Lung (tissue), 12 donors: ENCODE results near the gene LIPH. TPM values are rescaled to one million over a fixed set of nuclear protein-coding genes. Genes with fewer than 3 reads are reported as not detected.

Experiments
- ATAC-seq: fragments of 200-7000 bp; cut with Tn5 transposase; one replicate; pipeline ENCODE4 v1.9.1; 2020; ENCODE audit warnings: moderate number of reproducible peaks; ENCODE audit not compliant: insufficient read depth, low FRiP score
- DNase-seq, 3 donors: peaks; one replicate each; pipeline ENCODE4 v3.0.0-alpha.2; 2013 to 2017
- H3K27ac ChIP-seq, 2 donors: one replicate each; pipeline ENCODE4 v1.5.1; 2013; ENCODE audit warnings: mild to moderate bottlenecking in 2 of 2, moderate library complexity in 2 of 2, control low read depth in 1 of 2, inconsistent platforms in 1 of 2, low read depth in 1 of 2, low read length in 1 of 2
- H3K27me3 ChIP-seq, 3 donors: one replicate each; pipeline ENCODE4 v1.5.1; 2013; ENCODE audit warnings: low read length in 2 of 3; ENCODE audit not compliant: control insufficient read depth in 3 of 3, insufficient read depth in 3 of 3
- H3K36me3 ChIP-seq, 4 donors: one replicate each; pipeline ENCODE4 v1.5.1; 2013; ENCODE audit warnings: low read length in 4 of 4, mild to moderate bottlenecking in 1 of 4, moderate library complexity in 1 of 4; ENCODE audit not compliant: control insufficient read depth in 4 of 4, insufficient read depth in 4 of 4
- H3K4me1 ChIP-seq, 5 donors: one replicate each; pipeline ENCODE4 v1.5.1; 2013; ENCODE audit warnings: low read length in 5 of 5, mild to moderate bottlenecking in 2 of 5, moderate library complexity in 1 of 5; ENCODE audit not compliant: control insufficient read depth in 5 of 5, insufficient read depth in 5 of 5
- H3K4me3 ChIP-seq: one replicate; pipeline ENCODE4 v1.5.1; 2013; ENCODE audit warnings: mild to moderate bottlenecking, control low read depth, moderate library complexity
- H3K9ac ChIP-seq, 2 donors: one replicate each; pipeline ENCODE4 v1.5.1; 2013; ENCODE audit warnings: low read length in 2 of 2, control low read depth in 1 of 2; ENCODE audit not compliant: insufficient read depth in 1 of 2
- H3K9me3 ChIP-seq, 4 donors: one replicate each; pipeline ENCODE4 v1.5.1; 2013; ENCODE audit warnings: low read length in 3 of 4, mild to moderate bottlenecking in 1 of 4, moderate library complexity in 1 of 4; ENCODE audit not compliant: control insufficient read depth in 4 of 4, insufficient read depth in 3 of 4
- WGBS, 2 donors: extraction: QIAGEN DNeasy Blood & Tissue Kit; methylation state at CpG; one replicate each; pipeline ENCODE4 v1.1.7; 2013; 5-methylcytosine and 5-hydroxymethylcytosine counted together
- polyA plus RNA-seq, 2 donors: library from polyadenylated mRNA; stranded (reverse); fragments of 200-250 nt; gene quantifications; one replicate each; pipeline ENCODE4 v1.2.1, GENCODE V29; 2013
- total RNA-seq, 2 donors: library from RNA; depleted of rRNA in 1 of 2; stranded (reverse); fragments of >200 nt in 1 of 2; gene quantifications; one replicate each; pipeline ENCODE4 v1.2.1, GENCODE V29; 2014 to 2021
- TF ChIP-seq, protein P1 (sequence below): IDR thresholded peaks from 2 replicates; pipeline ENCODE4 v1.5.1; 2012; ENCODE audit warnings: mild to moderate bottlenecking; ENCODE audit errors: control extremely low read depth, extremely low read depth
- donor health status: control.
- donor health status: control.
- donor health status: Bipolar disorder and iron deficiency.
- donor health status: healthy.
- donor health status: DM: yes; HTN: yes; CAD: no.

LIPH gene
- total and polyA plus RNA-seq, 4 donors = 6.2 to 26.1 (median 15.0) TPM

DNA sequence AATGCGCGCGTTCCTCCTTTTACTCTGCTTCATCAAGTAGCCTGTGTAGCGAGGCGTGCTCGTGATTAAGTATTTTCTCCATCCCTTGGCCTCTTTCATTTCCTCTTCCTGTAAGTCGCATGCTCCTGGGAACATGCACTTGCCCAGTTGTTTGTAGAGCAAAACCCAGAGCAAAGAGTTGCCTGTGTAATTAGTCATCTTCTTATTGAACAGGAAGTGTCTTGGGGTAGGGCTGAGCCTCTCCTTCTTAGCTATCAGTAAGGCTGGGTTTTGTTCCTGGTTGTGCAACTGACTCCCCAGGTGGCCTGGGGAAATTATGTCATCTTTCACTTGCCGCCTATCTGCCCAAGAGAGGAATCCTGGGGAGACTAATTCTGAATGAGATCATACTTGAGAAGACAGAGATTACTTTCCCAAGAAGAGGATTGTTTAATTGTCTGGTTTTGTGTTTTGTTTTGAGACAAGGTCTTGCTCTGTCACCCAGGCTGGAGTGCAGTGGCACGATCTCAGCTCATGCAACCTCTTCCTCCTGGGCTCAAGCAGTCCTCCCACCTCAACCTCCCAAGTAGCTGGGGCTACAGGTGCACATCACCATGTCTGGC is 14.9 kb downstream of the LIPH start:
- Histone ChIP-seq H3K9me3 (no peaks in the 10 kb centered on the region), H3K9ac (no peak overlapping the region), H3K4me1 (no peaks in the 10 kb centered on the region), H3K27ac (peak overlapping the region in 1 of 2 donors; percentile 81), H3K36me3 (peaks cover 0 to 1% (median 0%) of the 10 kb centered on the region in 4 donors), H3K4me3 (no peak overlapping the region), H3K27me3 (no peaks in the 10 kb centered on the region)
- TF ChIP-seq, protein P1, sequence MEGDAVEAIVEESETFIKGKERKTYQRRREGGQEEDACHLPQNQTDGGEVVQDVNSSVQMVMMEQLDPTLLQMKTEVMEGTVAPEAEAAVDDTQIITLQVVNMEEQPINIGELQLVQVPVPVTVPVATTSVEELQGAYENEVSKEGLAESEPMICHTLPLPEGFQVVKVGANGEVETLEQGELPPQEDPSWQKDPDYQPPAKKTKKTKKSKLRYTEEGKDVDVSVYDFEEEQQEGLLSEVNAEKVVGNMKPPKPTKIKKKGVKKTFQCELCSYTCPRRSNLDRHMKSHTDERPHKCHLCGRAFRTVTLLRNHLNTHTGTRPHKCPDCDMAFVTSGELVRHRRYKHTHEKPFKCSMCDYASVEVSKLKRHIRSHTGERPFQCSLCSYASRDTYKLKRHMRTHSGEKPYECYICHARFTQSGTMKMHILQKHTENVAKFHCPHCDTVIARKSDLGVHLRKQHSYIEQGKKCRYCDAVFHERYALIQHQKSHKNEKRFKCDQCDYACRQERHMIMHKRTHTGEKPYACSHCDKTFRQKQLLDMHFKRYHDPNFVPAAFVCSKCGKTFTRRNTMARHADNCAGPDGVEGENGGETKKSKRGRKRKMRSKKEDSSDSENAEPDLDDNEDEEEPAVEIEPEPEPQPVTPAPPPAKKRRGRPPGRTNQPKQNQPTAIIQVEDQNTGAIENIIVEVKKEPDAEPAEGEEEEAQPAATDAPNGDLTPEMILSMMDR = no peak
- DNase-seq (peak in 2 of 3 donors; percentile 17 to 43), ATAC-seq (peak; percentile 97)
- 10 to 16% methylated on average over 9 of the region's 9 CpGs for WGBS, 2 donors

DNA sequence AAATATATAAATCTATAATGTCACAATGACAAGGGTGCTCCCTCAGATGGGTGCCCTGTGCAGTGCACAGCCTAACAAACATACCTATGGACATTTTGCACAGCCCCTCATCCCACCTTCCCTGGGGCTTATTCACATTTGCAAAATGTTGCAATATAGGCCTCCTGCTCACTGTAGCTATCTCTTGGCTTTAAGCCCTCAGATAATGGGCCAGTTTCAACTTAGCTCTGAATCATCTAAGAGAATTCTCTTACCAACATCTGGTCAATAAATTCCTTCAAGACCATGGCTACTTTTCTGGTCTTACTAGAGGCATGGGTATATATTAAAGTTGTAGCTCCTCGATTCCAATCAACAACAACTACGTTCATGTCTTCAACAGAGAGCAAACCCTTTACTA is 17.9 kb downstream of the LIPH start:
- Histone ChIP-seq H3K27me3 (no peaks in the 10 kb centered on the region), H3K27ac (no peak overlapping the region), H3K9me3 (no peaks in the 10 kb centered on the region), H3K4me3 (no peak overlapping the region), H3K4me1 (no peaks in the 10 kb centered on the region), H3K36me3 (no peaks in the 10 kb centered on the region), H3K9ac (no peak overlapping the region)
- no peak for DNase-seq
- ATAC-seq = no peak
- TF ChIP-seq, protein P1 = no peak
- 92 to 93% methylated on average over 2 of the region's 2 CpGs for WGBS, 2 donors

DNA sequence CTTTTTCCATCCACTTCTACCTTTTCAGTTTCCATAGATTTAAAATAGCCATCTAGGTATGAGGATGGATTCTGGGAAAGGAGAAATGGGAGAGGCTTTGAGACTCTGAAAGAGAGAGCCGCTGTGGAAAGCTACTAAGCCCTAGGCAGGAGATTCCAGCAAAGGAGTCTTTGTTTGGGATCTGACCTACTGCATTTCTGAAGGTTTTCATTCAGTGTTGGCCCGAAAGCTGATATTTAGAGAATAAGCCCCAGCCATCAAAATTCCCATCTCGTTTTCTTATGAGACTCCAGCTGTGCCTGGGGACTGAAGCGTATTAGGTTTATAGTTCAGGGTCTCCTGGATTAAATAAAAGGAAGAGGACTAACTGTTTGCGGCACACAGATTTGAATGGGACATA is 19.5 kb downstream of the LIPH start:
- 72 to 74% methylated on average over 5 of the region's 5 CpGs for WGBS, 2 donors
- Histone ChIP-seq H3K4me1 (no peaks in the 10 kb centered on the region), H3K9me3 (no peaks in the 10 kb centered on the region), H3K27ac (no peak overlapping the region), H3K36me3 (peaks cover 0 to 1% (median 0%) of the 10 kb centered on the region in 4 donors), H3K4me3 (no peak overlapping the region), H3K9ac (no peak overlapping the region), H3K27me3 (no peaks in the 10 kb centered on the region)
- TF ChIP-seq, protein P1 = no peak
- no peak for DNase-seq
- no peak for ATAC-seq

DNA sequence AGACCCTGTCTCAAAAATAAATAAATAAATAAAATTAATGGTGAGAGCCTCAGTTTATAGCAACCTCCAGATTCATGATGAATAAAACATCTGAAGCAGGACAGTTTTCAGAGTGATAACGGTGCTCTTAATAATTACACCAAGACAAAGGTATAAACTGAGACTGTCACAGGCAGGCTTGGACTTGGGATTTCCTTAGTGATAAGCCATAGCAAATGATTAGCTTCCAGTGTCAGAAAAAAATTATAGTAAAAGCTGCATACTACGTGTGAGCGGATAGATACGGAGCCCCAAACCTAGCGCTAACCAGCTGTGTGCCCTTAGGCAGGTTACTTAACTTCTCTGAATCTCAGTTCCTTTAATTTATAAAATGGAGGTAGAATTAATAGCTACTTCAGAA is 21.5 kb downstream of the LIPH start:
- TF ChIP-seq, protein P1 = no peak
- Histone ChIP-seq H3K27me3 (no peaks in the 10 kb centered on the region), H3K9me3 (no peaks in the 10 kb centered on the region), H3K4me3 (no peak overlapping the region), H3K4me1 (no peaks in the 10 kb centered on the region), H3K36me3 (peaks cover 0 to 1% (median 0%) of the 10 kb centered on the region in 4 donors), H3K9ac (no peak overlapping the region), H3K27ac (no peak overlapping the region)
- DNase-seq (no peak), ATAC-seq (no peak)
- 68 to 71% methylated on average over 5 of the region's 5 CpGs for WGBS, 2 donors
